HepG2 (cell line): ENCODE data around the gene LDHB. TPM values are rescaled to one million over a fixed set of nuclear protein-coding genes. Genes with fewer than 3 reads are reported as not detected.

Experiments
- ATAC-seq: fragments of 200-7000 bp; cut with Tn5 transposase; 3 replicates; pipeline ENCODE4 v1.9.1; 2020; ENCODE audit warnings: mild to moderate bottlenecking, moderate library complexity
- BruUV-seq: library from RNA; stranded (reverse); fragments of 400-500 nt; replicated peaks from 2 replicates; lab custom pipeline; 2021; lab: Mats Ljungman, UMichigan
- CTCF ChIA-PET: fragments of 300-600 bp; formaldehyde crosslinking; extraction: SDS; loops from one replicate; lab custom pipeline; 2021; ENCODE audit warnings: low total read pairs, inconsistent platforms, low intra/inter-chr PET ratio; lab: Yijun Ruan, JAX
- POLR2A ChIA-PET: fragments of 350-600 bp; sonication (Branson Sonifier 250); formaldehyde crosslinking; loops from one replicate; lab custom pipeline; 2020; ENCODE audit warnings: antibody characterized with exemption, inconsistent platforms; lab: Yijun Ruan, JAX
- DNase-seq: peaks from one replicate; pipeline ENCODE4 v3.0.0-alpha.2; 2015; ENCODE audit warnings: low spot score
- FAIRE-seq: peaks from 3 replicates; lab custom pipeline; 2011; peaks lifted over from hg19 to GRCh38; lab: Jason Lieb, UNC
- H2AFZ ChIP-seq: one replicate; pipeline ENCODE4 v1.6.1; 2011; ENCODE audit warnings: low read length, inconsistent platforms
- H3K27ac ChIP-seq: fragments of 300-600 bp; 3 replicates; pipeline ENCODE4 v1.8.0; 2011; ENCODE audit warnings: mixed run types, mild to moderate bottlenecking, mixed read lengths, low read length, inconsistent platforms; ENCODE audit not compliant: insufficient read depth; ENCODE audit errors: extremely low read length
- H3K27me3 ChIP-seq, 2 experiments: fragments of 200-600 bp in 1 of 2; 2 replicates in 1 of 2; 3 replicates in 1 of 2; pipeline versions ENCODE4 v1.6.0 to v1.8.0; 2011; ENCODE audit warnings: low read length in 2 of 2, mild to moderate bottlenecking in 2 of 2, moderate library complexity in 2 of 2, inconsistent platforms in 1 of 2; ENCODE audit not compliant: insufficient read depth in 2 of 2, control insufficient read depth in 1 of 2
- H3K36me3 ChIP-seq, 2 experiments: fragments of 200-600 bp in 1 of 2; replicated peaks in 1 of 2; 2 replicates in 1 of 2; 3 replicates in 1 of 2; pipeline versions ENCODE4 v1.5.1 to v1.8.0; 2011; ENCODE audit warnings: low read length in 2 of 2, inconsistent platforms in 1 of 2; ENCODE audit not compliant: insufficient read depth in 2 of 2, control insufficient read depth in 1 of 2
- H3K4me1 ChIP-seq: 2 replicates; pipeline ENCODE4 v1.5.1; 2012; ENCODE audit warnings: low read length, inconsistent platforms; ENCODE audit not compliant: insufficient read depth
- H3K4me2 ChIP-seq: 2 replicates; pipeline ENCODE4 v1.6.0; 2011; ENCODE audit warnings: low read depth, low read length, inconsistent platforms
- H3K4me3 ChIP-seq, 3 experiments: fragments of 200-600 bp in 1 of 3; sonication (generic), shearing (Covaris generic) in 1 of 3; replicated peaks in 1 of 3; 2 replicates each; pipeline ENCODE4 v1.5.1; 2011 to 2016; ENCODE audit warnings: low read length in 3 of 3, inconsistent platforms in 2 of 3, low read depth in 2 of 3, mild to moderate bottlenecking in 2 of 3, control low read depth in 1 of 3, mixed read lengths in 1 of 3; ENCODE audit not compliant: insufficient read depth in 1 of 3
- H3K79me2 ChIP-seq: one replicate; pipeline ENCODE4 v1.6.1; 2011; ENCODE audit warnings: low read length, inconsistent platforms; ENCODE audit not compliant: insufficient read depth
- H3K9ac ChIP-seq: 2 replicates; pipeline ENCODE4 v1.6.0; 2011; ENCODE audit warnings: mild to moderate bottlenecking, low read depth, low read length, inconsistent platforms; ENCODE audit not compliant: insufficient read depth
- H3K9me3 ChIP-seq: 2 replicates; pipeline ENCODE4 v1.5.1; 2012; ENCODE audit warnings: mild to moderate bottlenecking, low read length
- H4K20me1 ChIP-seq: 2 replicates; pipeline ENCODE4 v1.6.0; 2011; ENCODE audit warnings: inconsistent platforms, mild to moderate bottlenecking, low read length, moderate library complexity; ENCODE audit not compliant: insufficient read depth
- ARNT ChIP-seq: fragments of 450-650 bp; IDR thresholded peaks from 2 replicates; pipeline ENCODE4 v1.6.1; 2017
- ATRX ChIP-seq: sonication (generic); formaldehyde crosslinking; IDR thresholded peaks from 2 replicates; pipeline ENCODE4 v1.4.0; 2020; ENCODE audit warnings: missing genetic modification reagents, borderline replicate concordance
- BATF2 ChIP-seq: sonication (generic); formaldehyde crosslinking; IDR thresholded peaks from 2 replicates; pipeline ENCODE4 v1.8.0; 2022; ENCODE audit warnings: mild to moderate bottlenecking, missing genetic modification reagents, moderate library complexity
- GTF3A ChIP-seq: sonication (generic); formaldehyde crosslinking; conservative IDR thresholded peaks from 2 replicates; pipeline ENCODE4 v1.4.0; 2020; ENCODE audit warnings: mild to moderate bottlenecking, missing genetic modification reagents
- HOXA7 ChIP-seq: sonication (generic); formaldehyde crosslinking; IDR thresholded peaks from 2 replicates; pipeline ENCODE4 v1.8.1; 2022; ENCODE audit warnings: mild to moderate bottlenecking, missing genetic modification reagents, moderate library complexity
- KAT2B ChIP-seq: fragments of 150-350 bp; IDR thresholded peaks from 2 replicates; pipeline ENCODE4 v1.6.1; 2014; ENCODE audit warnings: low read depth, low read length, borderline replicate concordance
- KDM4B ChIP-seq: sonication (generic); formaldehyde crosslinking; IDR thresholded peaks from 2 replicates; pipeline ENCODE4 v1.4.0; 2020; ENCODE audit warnings: missing genetic modification reagents
- MLLT10 ChIP-seq: sonication (generic); formaldehyde crosslinking; IDR thresholded peaks from 2 replicates; pipeline ENCODE4 v1.4.0; 2020; ENCODE audit warnings: missing genetic modification reagents
- NR2F2 ChIP-seq: IDR thresholded peaks from 2 replicates; pipeline ENCODE4 v1.6.1; 2012; ENCODE audit warnings: low read depth, inconsistent platforms, borderline replicate concordance
- PHF8 ChIP-seq: sonication (generic); formaldehyde crosslinking; IDR thresholded peaks from 2 replicates; pipeline ENCODE4 v1.5.0; 2020; ENCODE audit warnings: missing genetic modification reagents
- POLR2AphosphoS2 ChIP-seq: IDR thresholded peaks from 2 replicates; pipeline ENCODE4 v1.6.1; 2011; ENCODE audit warnings: low read depth, low read length, improper control_type of control experiment
- ZBTB1 ChIP-seq: sonication (generic); formaldehyde crosslinking; IDR thresholded peaks from 2 replicates; pipeline ENCODE4 v1.4.0; 2020; ENCODE audit warnings: missing genetic modification reagents, borderline replicate concordance
- ZNF432 ChIP-seq: sonication (generic); formaldehyde crosslinking; IDR thresholded peaks from 2 replicates; pipeline ENCODE4 v1.5.0; 2020; ENCODE audit warnings: missing genetic modification reagents, mild to moderate bottlenecking, borderline replicate concordance
- ZNF549 ChIP-seq: sonication (generic); formaldehyde crosslinking; IDR thresholded peaks from 2 replicates; pipeline ENCODE4 v1.5.0; 2020; ENCODE audit warnings: missing genetic modification reagents
- ZNF605 ChIP-seq: sonication (generic); formaldehyde crosslinking; IDR thresholded peaks from 2 replicates; pipeline ENCODE4 v1.8.0; 2022; ENCODE audit warnings: mild to moderate bottlenecking, missing genetic modification reagents
- ZNF781 ChIP-seq: sonication (generic); formaldehyde crosslinking; IDR thresholded peaks from 2 replicates; pipeline ENCODE4 v1.5.1; 2020; ENCODE audit warnings: borderline replicate concordance, mild to moderate bottlenecking, missing genetic modification reagents; ENCODE audit errors: not compliant biosample characterization
- WGBS: methylation state at CpG from one replicate; pipeline ENCODE4 v1.1.6; 2017; ENCODE audit warnings: low lambda C conversion rate; 5-methylcytosine and 5-hydroxymethylcytosine counted together
- in situ Hi-C: cut with HindIII; loops from 2 replicates; pipeline ENCODE4 v1.10.0; 2017; ENCODE audit warnings: low pct_unique_long_range_greater_than_20kb; ENCODE audit not compliant: extremely low pct_ligation_motif_present
- intact Hi-C: fragments of 100-400 bp; cut with micrococcal nuclease; formaldehyde crosslinking; loops from one replicate; pipeline ENCODE4 v1.10.0; 2022; ENCODE audit not compliant: unreplicated experiment
- polyA plus RNA-seq, 8 experiments: library from polyadenylated mRNA; depleted of rRNA in 3 of 8; stranded (reverse) in 7 of 8; unstranded in 1 of 8; fragments of >200 nt; fragmentation: Illumina TruSeq in 4 of 8; extraction: Trizol in 4 of 8; gene quantifications; 2 replicates each; pipeline versions ENCODE4 v1.2.1 to v1.2.3, GENCODE V29; 2011 to 2016; ENCODE audit warnings: low read depth in 4 of 8, missing spikeins in 1 of 8, mixed read lengths in 1 of 8; ENCODE audit not compliant: insufficient read depth in 1 of 8
- total RNA-seq, 5 experiments: library from RNA; depleted of rRNA; stranded (reverse); fragments of >200 nt; fragmentation: Illumina TruSeq; extraction: Trizol; gene quantifications; 2 replicates each; pipeline ENCODE4 v1.2.3, GENCODE V29; 2016; ENCODE audit warnings: low read depth in 1 of 5
- TF ChIP-seq, protein P1 (sequence below): sonication (generic); formaldehyde crosslinking; IDR thresholded peaks from 2 replicates; pipeline ENCODE4 v1.4.0; 2020; ENCODE audit warnings: missing genetic modification reagents
- TF ChIP-seq, protein P2 (sequence below): sonication (generic); formaldehyde crosslinking; IDR thresholded peaks from 2 replicates; pipeline ENCODE4 v1.8.1; 2023; ENCODE audit warnings: mild to moderate bottlenecking, missing genetic modification reagents
- TF ChIP-seq, protein P3 (sequence below): sonication (generic); formaldehyde crosslinking; IDR thresholded peaks from 2 replicates; pipeline ENCODE4 v1.5.0; 2020; ENCODE audit warnings: missing genetic modification reagents
- TF ChIP-seq, protein P4 (sequence below): sonication (generic); formaldehyde crosslinking; IDR thresholded peaks from 2 replicates; pipeline ENCODE4 v1.9.0; 2021; ENCODE audit warnings: missing genetic modification reagents, borderline replicate concordance

LDHB gene
- total and polyA plus RNA-seq, 2 of the 13 experiments (the other 11 are each of a cell fraction or from before 2014, with no cell fraction given), result 0.08 TPM; not detected in 1

DNA sequence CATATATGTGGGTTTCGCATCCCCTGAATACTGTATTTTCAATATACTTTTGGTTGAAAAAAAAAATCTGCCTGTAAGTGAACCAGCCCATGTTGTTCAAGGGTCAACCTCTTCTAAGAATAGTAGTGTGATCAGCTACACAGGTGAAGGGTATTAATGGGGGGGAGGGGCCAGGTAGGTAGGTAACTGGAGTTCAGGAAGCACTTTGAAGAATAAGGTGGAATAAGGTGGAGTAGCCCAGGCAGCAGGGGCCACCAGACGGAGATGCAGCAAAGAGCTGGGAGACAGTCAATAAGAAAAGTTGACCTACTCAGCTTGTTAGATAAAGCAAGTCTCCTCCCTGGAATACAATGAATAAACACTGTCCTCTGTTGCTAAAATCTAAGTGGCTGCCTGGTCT, 9.3 kb downstream of the LDHB start:
- Histone ChIP-seq H3K4me3 (no peak overlapping the region), H3K27me3 (no peaks in the 10 kb centered on the region), H3K4me1 (no peaks in the 10 kb centered on the region), H4K20me1 (no peaks in the 10 kb centered on the region), H3K79me2 (no peaks in the 10 kb centered on the region)
- intact Hi-C loops, result no loop called here
- BruUV-seq, result no TSS peak
- FAIRE-seq (no peak), ATAC-seq (no peak)
- POLR2A ChIA-PET, result no interaction called here
- CTCF ChIA-PET, result no interaction called here
- TF ChIP-seq, protein P1, sequence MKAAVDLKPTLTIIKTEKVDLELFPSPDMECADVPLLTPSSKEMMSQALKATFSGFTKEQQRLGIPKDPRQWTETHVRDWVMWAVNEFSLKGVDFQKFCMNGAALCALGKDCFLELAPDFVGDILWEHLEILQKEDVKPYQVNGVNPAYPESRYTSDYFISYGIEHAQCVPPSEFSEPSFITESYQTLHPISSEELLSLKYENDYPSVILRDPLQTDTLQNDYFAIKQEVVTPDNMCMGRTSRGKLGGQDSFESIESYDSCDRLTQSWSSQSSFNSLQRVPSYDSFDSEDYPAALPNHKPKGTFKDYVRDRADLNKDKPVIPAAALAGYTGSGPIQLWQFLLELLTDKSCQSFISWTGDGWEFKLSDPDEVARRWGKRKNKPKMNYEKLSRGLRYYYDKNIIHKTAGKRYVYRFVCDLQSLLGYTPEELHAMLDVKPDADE (CRISPR knock-in tag), result no peak
- TF ChIP-seq ZNF605, result no peak
- no peak for TF ChIP-seq ARNT
- TF ChIP-seq, protein P2, sequence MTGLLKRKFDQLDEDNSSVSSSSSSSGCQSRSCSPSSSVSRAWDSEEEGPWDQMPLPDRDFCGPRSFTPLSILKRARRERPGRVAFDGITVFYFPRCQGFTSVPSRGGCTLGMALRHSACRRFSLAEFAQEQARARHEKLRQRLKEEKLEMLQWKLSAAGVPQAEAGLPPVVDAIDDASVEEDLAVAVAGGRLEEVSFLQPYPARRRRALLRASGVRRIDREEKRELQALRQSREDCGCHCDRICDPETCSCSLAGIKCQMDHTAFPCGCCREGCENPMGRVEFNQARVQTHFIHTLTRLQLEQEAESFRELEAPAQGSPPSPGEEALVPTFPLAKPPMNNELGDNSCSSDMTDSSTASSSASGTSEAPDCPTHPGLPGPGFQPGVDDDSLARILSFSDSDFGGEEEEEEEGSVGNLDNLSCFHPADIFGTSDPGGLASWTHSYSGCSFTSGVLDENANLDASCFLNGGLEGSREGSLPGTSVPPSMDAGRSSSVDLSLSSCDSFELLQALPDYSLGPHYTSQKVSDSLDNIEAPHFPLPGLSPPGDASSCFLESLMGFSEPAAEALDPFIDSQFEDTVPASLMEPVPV (CRISPR knock-in tag), result no peak
- no peak for TF ChIP-seq MLLT10
- no peak for TF ChIP-seq ZNF432
- TF ChIP-seq NR2F2, result no peak
- TF ChIP-seq ZNF549 (CRISPR knock-in tag), result no peak
- TF ChIP-seq KAT2B, result no peak
- no peak for TF ChIP-seq KDM4B
- TF ChIP-seq, protein P3, sequence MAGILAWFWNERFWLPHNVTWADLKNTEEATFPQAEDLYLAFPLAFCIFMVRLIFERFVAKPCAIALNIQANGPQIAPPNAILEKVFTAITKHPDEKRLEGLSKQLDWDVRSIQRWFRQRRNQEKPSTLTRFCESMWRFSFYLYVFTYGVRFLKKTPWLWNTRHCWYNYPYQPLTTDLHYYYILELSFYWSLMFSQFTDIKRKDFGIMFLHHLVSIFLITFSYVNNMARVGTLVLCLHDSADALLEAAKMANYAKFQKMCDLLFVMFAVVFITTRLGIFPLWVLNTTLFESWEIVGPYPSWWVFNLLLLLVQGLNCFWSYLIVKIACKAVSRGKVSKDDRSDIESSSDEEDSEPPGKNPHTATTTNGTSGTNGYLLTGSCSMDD (CRISPR knock-in tag), result no peak
- no peak for TF ChIP-seq GTF3A
- TF ChIP-seq HOXA7 (CRISPR knock-in tag), result no peak
- TF ChIP-seq, protein P4, sequence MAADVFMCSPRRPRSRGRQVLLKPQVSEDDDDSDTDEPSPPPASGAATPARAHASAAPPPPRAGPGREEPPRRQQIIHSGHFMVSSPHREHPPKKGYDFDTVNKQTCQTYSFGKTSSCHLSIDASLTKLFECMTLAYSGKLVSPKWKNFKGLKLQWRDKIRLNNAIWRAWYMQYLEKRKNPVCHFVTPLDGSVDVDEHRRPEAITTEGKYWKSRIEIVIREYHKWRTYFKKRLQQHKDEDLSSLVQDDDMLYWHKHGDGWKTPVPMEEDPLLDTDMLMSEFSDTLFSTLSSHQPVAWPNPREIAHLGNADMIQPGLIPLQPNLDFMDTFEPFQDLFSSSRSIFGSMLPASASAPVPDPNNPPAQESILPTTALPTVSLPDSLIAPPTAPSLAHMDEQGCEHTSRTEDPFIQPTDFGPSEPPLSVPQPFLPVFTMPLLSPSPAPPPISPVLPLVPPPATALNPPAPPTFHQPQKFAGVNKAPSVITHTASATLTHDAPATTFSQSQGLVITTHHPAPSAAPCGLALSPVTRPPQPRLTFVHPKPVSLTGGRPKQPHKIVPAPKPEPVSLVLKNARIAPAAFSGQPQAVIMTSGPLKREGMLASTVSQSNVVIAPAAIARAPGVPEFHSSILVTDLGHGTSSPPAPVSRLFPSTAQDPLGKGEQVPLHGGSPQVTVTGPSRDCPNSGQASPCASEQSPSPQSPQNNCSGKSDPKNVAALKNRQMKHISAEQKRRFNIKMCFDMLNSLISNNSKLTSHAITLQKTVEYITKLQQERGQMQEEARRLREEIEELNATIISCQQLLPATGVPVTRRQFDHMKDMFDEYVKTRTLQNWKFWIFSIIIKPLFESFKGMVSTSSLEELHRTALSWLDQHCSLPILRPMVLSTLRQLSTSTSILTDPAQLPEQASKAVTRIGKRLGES (CRISPR knock-in tag), result no peak
- no peak for TF ChIP-seq ATRX
- TF ChIP-seq POLR2AphosphoS2, result no peak
- no peak for TF ChIP-seq PHF8 (CRISPR knock-in tag)
- no peak for TF ChIP-seq BATF2 (CRISPR knock-in tag)
- TF ChIP-seq ZBTB1 (CRISPR knock-in tag), result no peak
- no peak for TF ChIP-seq ZNF781
- TF ChIP-seq, all 625 proteins: peak for 0
- Histone ChIP-seq H3K27ac (no peak overlapping the region), H3K36me3 (no peaks in the 10 kb centered on the region), H3K4me2 (no peak overlapping the region), H3K9ac (no peak overlapping the region), H3K9me3 (no peaks in the 10 kb centered on the region), H2AFZ (no peak overlapping the region)
- DNase-seq, result no peak
- in situ Hi-C loops, result no loop called here
- WGBS, result 52% methylated on average over 2 of the region's 2 CpGs
